ENCODE data around the gene ARHGEF11.

The ARHGEF11 gene

DNA sequence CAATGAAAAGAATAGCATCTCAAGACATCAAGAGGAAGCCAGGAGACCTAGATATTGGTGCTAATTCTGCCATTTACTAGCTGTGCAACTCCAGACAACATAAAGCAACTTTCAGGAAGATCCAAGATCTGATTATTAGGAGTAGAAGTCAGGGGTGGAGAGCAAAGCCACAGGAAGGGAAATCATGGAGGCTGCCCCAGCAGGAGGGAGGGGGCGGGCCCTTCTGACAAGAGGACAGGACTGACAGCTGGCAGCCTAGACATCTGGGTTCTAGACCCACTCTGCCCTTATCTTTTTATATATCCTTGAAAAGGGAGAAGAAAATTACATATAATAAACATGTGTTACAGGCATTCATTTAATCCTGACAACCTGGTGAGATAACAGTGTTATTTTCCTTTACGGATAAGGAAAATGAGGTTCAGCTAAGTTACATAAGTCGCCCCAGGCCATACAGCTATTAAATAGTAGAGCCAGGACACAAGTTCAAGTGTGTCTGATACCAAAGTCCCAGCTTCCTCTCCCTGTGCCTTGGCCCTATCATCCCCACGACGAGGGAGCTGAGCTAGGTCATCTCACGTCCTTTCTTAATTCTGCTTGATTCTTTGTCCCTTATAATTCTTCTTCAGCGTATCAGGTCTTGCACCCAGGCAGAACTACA lies 46.6 kb downstream of the ARHGEF11 start:
- DNase-seq = no peak

DNA sequence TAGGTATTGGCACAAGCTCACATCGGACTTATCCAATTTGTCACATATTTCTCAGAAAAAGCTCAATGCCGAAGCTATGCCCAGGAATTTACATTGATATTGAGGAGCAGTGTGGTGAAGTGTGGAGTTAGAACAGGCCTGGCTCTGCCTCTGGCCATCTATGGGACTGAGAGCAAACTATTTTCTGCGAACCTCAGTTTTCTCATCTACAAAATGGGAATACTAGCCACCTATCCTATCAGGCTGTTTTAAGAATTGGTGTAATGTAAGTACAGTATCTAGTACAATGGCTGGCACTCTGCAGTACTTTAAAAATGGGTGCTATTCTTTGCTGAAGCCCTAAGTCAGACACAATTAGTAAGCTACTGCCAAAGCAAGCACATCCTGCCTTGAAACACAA lies 47.2 kb downstream of the ARHGEF11 start:
- no peak for DNase-seq

GRCh38 chr1:156995412-156995811 lies 50.1 kb downstream of the ARHGEF11 start:
- DNase-seq = no peak

DNA sequence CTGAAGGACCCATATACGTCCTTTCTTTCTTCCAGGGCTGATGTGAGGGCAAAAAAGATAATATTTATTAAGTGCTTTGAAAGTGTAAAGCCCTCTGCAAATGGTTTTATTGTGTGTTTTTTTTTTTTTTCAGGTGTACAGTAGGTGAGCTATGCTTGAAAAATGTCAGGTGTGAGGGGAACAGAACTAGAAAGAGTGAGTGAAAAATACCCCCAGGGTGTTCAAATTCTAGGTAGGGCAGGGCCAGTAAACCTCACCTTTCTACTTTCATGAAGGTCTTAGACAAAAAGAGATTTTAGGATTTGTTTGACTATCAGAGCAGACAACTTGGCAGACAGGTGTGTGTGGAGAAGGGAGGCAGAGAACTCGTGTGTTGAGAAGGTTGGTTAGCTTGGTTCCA lies 51.3 kb downstream of the ARHGEF11 start:
- no peak for DNase-seq

GRCh38 chr1:156993426-156994147 lies 52.0 kb downstream of the ARHGEF11 start:
- DNase-seq = no peak

DNA sequence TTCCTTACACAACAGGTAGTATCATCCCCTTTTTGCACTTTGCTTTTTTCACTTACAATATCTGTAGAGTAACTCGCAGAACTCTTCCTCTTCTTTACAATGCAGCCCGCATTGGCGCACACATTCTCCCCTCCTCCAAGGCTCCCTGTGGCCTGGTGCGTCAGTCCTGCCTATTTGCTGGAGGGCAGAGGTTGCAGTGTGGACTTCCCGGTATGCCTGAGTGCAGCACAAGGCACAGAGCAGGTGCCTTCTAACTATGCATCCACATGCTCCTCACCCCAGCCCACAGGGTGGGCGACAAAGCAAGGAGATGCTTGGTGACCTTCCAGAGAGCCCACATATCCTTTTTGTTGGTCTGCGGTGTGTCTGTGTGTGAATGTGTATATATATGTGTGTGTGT lies 53.3 kb downstream of the ARHGEF11 start:
- DNase-seq = no peak

DNA sequence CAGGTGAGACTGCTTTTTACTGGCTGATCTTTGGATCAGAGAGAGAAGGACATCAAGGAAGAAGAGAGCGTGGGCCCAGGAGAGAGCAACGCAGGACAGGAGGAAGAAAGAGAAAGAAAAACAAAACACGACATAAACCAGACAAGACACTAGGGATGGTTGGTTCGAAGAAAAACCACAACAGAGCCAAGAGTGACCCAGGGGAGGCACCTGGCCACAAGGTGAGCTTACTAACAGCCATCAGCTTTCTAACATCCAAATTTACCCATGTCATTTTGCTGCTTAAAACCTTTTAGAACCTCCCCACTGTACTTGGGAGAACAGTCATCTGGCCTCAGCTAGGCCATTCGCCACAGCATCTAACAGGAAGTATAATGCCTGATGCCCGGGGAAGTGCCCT lies 57.8 kb downstream of the ARHGEF11 start:
- DNase-seq = no peak

DNA sequence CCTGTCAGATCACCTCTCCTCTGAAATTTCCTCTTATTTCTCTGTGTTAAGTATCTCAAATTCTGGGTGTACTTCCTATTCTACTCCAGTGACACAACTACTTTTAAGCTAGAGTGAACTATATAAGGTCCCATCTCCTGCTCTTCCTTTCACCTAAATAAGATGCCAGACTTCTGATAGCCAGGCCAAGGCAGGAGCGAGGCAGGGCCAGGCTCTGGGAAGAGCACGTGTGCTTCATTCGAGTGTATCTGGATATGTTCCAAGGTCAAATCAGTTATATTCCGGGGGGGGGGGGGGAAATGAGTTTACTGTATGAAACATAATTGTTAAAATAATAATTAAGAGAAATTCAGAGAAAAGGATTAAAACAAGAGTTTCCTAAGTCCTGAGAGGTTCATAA lies 65.0 kb downstream of the ARHGEF11 start:
- no peak for DNase-seq

GRCh38 chr1:156975084-156975483 lies 70.5 kb downstream of the ARHGEF11 start:
- DNase-seq = no peak

GRCh38 chr1:156973417-156973816 lies 72.1 kb downstream of the ARHGEF11 start:
- DNase-seq = no peak

- DNase-seq = peak; percentile 21
These were observed 75.5 kb downstream of the ARHGEF11 start for GRCh38 chr1:156970017-156970416.

DNA sequence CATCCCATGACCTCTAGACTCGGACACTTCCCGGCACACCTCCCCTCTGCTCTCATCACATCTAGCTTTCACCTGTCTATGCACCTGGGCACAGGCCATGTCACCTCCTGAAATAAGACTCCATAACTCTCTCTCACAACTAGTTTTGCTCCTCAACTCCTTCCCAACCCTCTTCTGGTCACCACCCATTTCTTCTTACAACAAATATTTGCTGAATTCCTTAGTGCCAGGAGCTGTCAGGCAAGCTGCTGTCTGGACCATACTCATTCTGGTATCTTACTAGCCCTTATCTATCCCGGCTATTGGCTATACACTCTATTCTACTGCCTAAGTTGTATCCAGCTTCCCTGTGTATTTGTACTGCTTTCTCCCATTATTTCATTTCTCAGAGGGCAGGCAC lies 76.0 kb downstream of the ARHGEF11 start:
- DNase-seq = no peak

DNA sequence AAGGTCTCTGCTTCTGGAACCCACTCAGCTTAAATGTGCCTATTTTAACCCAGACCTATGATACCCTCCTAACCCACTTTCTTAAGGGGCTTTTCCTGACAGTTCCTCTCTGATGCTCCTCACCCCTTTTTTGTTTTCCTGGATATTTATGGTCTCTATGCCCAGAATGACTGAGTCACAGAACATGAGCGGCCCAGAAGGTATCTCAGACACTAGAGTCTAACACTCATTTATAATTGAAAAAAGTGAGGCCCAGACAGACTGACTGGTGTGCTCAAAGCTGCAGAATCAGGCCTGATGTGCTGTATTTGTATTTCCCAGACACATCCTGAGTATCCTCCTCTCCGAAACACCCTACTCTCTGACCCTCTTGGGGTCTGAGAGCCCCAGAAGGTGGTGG lies 81.1 kb downstream of the ARHGEF11 start:
- DNase-seq = no peak

GRCh38 chr1:156963621-156964020 lies 81.9 kb downstream of the ARHGEF11 start:
- peak; percentile 48 for DNase-seq

DNA sequence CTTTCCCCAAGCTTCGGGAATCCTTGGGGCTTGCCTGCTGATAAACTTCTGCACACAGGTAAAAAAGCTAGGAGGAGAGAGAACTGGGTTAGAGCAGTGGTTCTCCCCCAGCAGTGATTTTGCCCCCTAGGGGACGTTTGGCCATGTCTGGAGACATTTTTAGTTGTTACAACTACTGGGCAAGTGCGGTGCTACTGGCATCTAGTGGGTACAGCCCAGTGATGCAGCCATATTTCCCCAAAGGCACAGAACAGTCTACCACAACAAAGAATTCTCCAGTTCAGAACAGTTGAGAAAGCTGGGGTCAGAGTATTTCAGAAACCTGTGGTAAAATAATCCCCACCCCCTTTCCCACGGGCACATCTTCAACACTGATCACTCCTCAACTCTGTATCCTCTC lies 83.8 kb downstream of the ARHGEF11 start:
- DNase-seq = peak; percentile 51

GRCh38 chr1:156959925-156960324 lies 85.6 kb downstream of the ARHGEF11 start:
- no peak for DNase-seq

DNA sequence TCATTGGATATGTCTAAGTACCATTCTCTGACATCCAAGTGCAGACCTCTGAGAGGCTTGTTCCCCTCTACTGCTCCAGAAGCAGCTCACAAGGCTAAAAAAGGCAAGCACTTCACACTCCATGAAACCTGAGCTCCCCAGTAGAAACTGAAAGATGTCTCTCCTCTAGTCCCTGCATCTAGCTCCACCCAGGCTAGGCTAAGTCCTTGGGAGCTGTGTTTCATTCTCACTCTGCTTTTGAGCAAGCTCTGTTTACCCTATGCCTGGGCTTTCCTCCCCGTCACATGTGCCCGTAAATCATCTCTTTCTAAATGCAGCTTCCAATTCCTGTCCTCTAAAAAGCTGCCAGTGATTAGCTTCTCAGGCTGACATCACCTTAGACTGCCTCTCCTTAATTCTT lies 86.1 kb downstream of the ARHGEF11 start:
- no peak for DNase-seq

DNA sequence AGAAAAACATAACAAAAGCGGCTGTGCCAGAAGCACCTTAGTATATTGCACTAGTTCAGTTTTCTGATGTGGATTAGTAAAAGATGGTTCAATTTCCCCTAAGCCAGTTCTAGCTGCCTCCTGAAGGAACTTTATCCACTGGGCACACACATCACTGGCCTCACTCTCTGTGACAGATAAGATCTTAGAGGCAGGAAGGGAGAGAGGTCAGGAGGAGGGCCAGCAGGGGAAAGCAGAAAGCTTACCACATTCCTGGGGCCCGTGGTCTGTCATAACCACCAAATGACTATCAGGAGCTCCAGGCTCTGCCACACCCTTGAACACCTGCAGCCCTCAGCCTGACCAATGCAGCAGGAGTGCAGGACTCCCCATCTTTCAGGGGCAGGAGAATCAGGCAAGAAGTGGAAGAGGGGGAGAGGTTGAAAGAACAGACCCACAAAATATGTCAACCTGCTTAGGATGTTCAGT lies 87.3 kb downstream of the ARHGEF11 start:
- no peak for DNase-seq

DNA sequence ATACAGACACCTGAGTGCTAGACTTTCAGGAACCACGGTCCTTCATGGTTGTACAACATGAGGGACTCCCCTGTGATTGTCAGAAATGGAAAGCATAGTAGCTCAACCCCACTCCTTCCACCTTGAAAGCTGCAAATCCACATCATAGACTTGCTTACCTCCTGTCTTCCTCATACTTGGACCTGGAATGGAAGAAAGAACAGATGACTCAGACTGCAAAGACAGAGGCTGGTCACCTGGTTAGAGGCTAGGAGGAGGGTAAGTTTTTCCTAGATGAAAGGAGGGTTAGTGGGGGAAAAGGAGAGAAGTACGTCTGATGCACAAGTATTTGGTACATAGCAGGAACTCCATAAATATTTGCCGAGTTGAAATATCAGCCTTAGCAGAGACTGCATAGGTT lies 87.9 kb downstream of the ARHGEF11 start:
- DNase-seq = no peak

GRCh38 chr1:156956333-156956732 lies 89.2 kb downstream of the ARHGEF11 start:
- DNase-seq = no peak

DNA sequence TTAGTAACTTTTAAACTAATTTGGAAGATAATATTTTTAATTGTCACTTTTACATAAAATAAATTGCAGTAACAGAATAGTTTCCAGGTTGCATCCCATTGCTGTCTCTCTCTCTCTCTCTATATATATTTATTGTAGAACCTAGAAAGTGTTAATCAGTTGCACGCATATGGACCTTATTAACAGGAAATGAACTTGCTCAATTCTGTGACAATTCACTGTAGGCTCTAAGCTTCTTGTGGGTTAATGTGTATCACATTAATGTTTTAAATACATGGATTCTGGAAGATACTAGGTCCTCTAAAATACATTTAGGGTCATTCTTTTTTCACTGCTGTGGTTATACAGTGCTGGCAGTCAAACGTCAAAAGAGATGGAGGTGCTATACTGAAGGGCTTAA lies 92.0 kb downstream of the ARHGEF11 start:
- DNase-seq = no peak

GRCh38 chr1:156951371-156951770 lies 94.2 kb downstream of the ARHGEF11 start:
- no peak for DNase-seq

DNA sequence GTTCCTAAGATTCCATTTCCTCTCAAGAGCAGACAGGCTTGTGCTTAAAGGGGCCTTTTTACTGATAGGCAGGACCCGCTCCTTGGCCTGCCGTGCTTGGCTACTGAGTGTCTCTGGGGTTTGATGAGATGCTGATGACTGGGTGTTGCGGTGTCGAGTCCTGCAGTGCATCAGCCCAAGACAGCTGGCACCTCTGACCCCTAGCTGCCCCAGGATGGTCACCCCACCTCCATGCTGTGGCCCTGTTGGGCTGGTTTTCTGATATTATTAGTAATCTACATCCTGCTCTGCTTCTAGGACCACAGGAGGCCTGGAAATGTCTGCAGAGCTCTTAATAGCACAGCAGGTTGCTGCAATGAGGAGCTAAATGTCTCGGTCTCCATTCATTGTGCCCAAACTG lies 96.4 kb downstream of the ARHGEF11 start:
- DNase-seq = no peak

DNA sequence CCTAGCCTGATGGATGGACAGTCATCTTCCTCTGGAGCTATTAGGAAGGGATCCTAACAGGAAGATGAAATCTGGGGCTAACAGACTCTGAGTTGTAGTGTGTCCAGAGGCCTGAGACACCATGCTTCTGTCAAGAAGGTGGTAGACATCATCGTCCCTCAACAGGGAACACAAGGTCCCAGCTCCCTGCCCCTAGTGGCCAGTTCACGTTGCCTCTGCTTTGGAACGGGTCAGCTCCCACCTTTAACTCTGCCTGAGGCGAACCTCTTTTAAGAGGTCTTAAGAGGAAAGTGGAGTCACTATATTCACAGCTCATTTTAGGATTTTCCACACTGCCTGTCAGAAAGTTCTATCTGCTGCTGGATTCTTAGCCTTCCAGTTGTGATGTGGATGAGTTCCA lies 96.8 kb downstream of the ARHGEF11 start:
- no peak for DNase-seq

Measured in CD4-positive, alpha-beta T cell treated with Interleukin-10 for 1 hour (primary cell).